HG03025 (cell line): ENCODE results near the gene RGS7.

Source experiments
- ATAC-seq: cut with Tn5 transposase; IDR thresholded peaks from one replicate; pipeline ENCODE4 v1.9.1; 2021; ENCODE audit warnings: mild to moderate bottlenecking, moderate library complexity; ENCODE audit not compliant: unreplicated experiment, low FRiP score

Gene RGS7

GRCh38 chr1:240876071-240876470, 480.9 kb downstream of the RGS7 start:
- ATAC-seq = no peak

GRCh38 chr1:240869071-240869470, 487.9 kb downstream of the RGS7 start:
- ATAC-seq = no peak

GRCh38 chr1:240866724-240867123, 490.3 kb downstream of the RGS7 start:
- ATAC-seq = no peak

DNA sequence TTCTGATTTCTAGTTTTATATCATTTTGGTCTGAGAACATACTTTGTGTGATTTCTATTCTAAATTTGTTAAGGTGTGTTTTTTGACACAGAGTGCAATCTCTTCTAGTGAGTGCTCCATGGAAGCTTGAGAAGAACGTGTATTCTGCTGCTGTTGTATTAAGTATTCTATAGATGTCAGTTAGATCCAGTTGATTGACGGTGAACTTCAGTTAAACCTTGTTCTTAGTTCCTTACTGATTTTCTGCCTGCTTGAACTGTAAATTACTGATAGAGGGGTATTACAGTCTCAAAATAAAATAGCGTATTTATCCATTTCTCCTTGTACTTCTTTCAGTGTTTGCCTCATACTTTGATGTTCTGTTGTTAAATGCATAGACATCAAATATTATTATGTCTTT, 497.0 kb downstream of the RGS7 start:
- ATAC-seq = no peak

DNA sequence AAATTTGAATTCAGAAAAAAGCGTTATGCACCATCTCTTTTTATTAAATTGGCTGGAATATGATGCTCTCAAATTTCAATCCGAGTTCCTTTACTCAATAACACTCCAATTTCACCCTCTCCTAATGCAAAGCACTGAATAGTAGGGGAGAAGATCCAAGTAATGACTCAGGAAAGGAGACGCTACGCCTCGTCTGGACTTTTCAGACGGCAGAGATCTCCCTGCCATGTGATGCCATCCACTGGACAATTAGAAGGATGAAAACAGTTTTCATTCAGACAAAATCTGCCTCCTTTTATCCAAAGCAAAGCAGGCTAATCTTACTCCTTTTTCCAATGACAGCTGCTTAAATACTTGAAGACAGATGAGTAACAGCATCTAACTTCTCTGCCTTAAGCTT, 502.6 kb downstream of the RGS7 start:
- no peak for ATAC-seq

GRCh38 chr1:240847325-240847724, 509.7 kb downstream of the RGS7 start:
- no peak for ATAC-seq

- ATAC-seq = no peak
Measured at GRCh38 chr1:240844486-240844885, 512.5 kb downstream of the RGS7 start.

DNA sequence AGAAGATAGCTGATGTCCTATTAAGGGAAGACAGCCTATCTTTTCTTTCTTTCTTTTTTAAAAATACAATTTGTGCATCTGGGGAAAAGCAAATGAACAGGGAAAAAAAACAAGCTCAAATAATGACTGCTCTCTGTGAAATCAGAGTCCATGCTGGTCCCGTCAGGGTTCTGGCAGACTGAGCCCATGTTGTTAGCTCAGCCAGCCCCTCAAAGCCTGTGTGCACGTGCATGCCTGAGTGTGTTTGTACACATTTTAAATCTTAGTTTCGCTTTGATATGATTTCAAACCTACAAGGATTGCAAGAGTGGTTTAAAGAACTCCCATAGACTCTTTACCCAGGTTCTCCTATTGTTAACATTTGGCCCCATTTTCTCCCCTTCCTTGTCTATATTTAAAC, 513.2 kb downstream of the RGS7 start:
- no peak for ATAC-seq

GRCh38 chr1:240836271-240836670, 520.7 kb downstream of the RGS7 start:
- no peak for ATAC-seq

DNA sequence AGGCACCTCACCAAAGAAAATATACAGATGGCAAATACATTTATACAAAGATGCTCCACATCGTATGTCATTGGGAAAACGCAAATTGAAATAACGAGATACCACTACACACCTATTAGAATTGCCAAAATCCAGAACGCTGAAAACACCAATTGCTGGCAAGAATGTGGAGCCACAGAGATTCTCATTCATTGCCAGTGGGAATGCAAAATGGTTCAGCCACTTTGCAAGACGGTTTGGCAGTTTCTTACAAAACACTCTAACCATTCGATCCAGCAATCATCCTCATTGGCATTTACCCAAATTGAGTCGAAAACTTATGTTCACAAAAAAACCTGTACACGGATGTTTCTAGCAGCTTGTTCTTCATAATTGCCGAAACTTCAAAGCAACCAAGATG, 521.7 kb downstream of the RGS7 start:
- ATAC-seq = no peak

DNA sequence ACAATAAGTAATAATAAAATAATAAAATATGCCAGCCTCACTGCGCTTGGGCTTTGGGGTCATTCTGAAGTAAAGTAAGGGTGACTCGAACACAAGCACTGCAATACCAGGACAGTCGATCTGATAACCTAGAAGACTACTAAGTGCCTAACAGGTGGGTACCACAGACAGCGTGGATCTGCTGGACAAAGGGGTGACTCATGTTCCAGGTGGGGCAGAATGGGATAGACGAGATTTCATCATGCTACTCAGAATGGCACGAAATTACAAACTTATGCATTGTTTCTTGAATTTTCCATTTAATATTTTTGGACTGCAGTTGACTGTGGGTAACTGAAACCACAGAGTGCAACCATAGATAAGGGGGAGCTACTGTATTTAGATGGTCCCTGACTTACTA, 523.9 kb downstream of the RGS7 start:
- no peak for ATAC-seq

DNA sequence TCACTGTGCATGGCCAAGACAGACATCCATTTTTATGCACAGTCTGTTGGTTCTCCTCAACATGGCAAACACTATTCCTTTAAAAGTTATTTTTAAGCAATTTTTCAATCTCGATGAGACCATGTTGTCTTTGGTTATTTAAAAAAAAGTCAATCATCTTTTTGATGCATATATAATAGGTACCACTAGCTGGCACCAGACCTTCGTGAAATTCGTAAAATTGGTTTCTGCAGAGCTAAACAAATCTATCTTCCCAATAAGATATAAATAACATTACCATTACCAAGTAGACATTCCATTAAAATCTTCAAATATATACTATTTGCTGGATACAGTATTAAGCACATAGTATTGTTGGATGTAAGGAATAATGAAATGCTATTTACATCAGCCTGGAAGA, 525.1 kb downstream of the RGS7 start:
- ATAC-seq = no peak

DNA sequence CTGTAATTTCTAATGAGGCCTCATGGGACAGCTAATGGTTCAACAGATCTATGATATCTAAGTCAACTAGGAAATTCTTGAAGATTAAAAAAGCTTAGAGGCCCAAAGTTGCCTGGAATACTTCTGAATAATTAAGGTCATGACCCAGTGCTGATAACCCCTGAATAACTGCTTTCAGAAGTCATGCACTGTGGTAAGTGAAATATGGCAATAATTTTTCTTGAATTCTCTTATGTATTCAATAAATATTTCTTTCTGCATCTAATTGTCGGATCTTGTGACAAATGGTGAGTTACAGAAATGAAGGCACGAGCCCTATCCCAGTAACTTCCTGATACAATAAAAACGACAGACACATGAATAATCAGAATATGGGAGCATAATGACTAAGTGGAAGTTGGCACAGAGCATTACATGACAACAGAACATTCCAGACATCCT, 525.8 kb downstream of the RGS7 start:
- no peak for ATAC-seq

- ATAC-seq = no peak
Measured at GRCh38 chr1:240829487-240829886, 527.5 kb downstream of the RGS7 start.

- ATAC-seq = no peak
Measured at GRCh38 chr1:240827786-240828185, 529.2 kb downstream of the RGS7 start.

- no peak for ATAC-seq
Measured at GRCh38 chr1:240824238-240824637, 532.8 kb downstream of the RGS7 start.

DNA sequence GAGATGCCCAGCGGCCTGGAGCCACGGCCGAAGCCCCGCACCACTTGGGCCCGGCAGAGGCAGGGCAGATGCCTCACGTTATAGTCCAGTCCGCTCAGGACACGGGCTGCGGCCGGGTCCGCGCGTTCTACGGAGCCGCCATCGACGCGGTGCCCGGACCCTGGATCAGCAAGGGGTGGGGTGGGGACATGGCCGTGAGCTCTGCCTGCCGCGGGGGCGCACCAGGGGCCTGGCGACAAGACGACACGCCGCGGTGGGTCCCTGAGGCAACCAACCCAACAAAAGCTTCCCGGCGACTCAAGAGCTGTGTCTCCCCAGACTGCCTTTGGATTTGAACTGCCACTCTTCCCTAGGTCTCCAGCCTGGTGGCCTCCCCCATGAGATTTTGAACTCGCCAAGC, 533.6 kb downstream of the RGS7 start:
- no peak for ATAC-seq

DNA sequence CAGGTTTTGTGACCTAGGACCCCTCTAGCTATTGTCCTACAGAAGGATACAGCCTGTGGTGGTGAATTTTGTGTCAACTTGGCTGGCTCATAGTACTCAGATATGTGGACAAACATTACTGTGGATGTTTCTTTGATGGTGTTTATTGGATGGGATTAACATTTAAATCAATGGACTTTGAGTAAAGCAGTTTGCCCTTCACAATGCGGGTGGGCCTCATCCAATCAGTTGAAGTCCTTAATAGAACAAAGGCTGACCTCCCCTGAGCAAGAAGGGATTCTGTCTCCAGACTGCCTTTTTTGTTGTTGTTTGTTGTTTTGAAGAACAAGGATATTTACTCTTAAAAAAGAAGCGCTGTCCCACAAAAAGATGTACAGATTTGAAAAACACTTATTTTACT, 535.1 kb downstream of the RGS7 start:
- no peak for ATAC-seq

- no peak for ATAC-seq
Measured at GRCh38 chr1:240820816-240821215, 536.2 kb downstream of the RGS7 start.

GRCh38 chr1:240816472-240816871, 540.5 kb downstream of the RGS7 start:
- no peak for ATAC-seq

GRCh38 chr1:240813720-240814119, 543.3 kb downstream of the RGS7 start:
- ATAC-seq = no peak

- ATAC-seq = no peak
Measured at GRCh38 chr1:240811256-240811655, 545.7 kb downstream of the RGS7 start.

GRCh38 chr1:240808381-240808780, 548.6 kb downstream of the RGS7 start:
- ATAC-seq = no peak
